ENCODE measurements around the gene ATRN. TPM values are rescaled to one million over a fixed set of nuclear protein-coding genes. Genes with fewer than 3 reads are reported as not detected.
A peak's percentile ranks its signal among the peaks of the same experiment; 100 is the strongest.

ATRN gene
- total and polyA plus RNA-seq, 8 donors = 2.9 to 63.9 (median 24.2) TPM

DNA sequence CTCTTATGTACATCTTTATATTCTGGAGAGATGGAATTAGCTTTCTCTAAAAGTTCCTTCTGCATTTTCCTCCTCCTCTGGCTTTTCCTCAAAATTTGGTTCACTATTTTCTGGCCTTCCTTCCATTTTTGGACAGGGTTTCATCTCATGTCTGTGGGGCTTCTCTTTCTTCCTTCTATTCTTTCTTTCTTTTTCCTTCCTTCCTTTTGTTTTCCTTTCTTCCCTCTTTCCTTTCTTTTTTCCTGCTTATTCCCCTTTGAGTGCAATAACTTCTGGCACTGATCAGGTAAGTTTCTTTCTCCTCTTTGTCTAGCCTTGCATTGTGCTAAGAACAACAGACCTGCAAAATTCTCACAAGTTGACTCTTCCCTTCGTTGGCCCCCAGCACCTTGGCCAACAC, 5.5 kb upstream of the ATRN start:
- Histone ChIP-seq H3K9me3 (no peaks in the 10 kb centered on the region), H3K27me3 (no peaks in the 10 kb centered on the region), H3K27ac (no peak overlapping the region), H3K36me3 (no peaks in the 10 kb centered on the region), H3K4me1 (peaks cover 0 to 23% (median 6%) of the 10 kb centered on the region in 4 donors), H3K4me3 (no peak overlapping the region)
- intact Hi-C loops (cut with DNase I; ENCODE audit: low total_unique reads) = no loop called here
- TF ChIP-seq EP300 (IDR thresholded peaks at IDR 0.05) (no peak), POLR2A (IDR thresholded peaks at IDR 0.05) (no peak), POLR2AphosphoS5 (IDR thresholded peaks at IDR 0.05) (no peak)
- TF ChIP-seq, protein P1, sequence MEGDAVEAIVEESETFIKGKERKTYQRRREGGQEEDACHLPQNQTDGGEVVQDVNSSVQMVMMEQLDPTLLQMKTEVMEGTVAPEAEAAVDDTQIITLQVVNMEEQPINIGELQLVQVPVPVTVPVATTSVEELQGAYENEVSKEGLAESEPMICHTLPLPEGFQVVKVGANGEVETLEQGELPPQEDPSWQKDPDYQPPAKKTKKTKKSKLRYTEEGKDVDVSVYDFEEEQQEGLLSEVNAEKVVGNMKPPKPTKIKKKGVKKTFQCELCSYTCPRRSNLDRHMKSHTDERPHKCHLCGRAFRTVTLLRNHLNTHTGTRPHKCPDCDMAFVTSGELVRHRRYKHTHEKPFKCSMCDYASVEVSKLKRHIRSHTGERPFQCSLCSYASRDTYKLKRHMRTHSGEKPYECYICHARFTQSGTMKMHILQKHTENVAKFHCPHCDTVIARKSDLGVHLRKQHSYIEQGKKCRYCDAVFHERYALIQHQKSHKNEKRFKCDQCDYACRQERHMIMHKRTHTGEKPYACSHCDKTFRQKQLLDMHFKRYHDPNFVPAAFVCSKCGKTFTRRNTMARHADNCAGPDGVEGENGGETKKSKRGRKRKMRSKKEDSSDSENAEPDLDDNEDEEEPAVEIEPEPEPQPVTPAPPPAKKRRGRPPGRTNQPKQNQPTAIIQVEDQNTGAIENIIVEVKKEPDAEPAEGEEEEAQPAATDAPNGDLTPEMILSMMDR (IDR thresholded peaks at IDR 0.05) = no peak
- WGBS, 5 donors = 19 to 33% (median 26%) methylated on average over 1 of the region's 1 CpG
- DNase-seq = no peak

DNA sequence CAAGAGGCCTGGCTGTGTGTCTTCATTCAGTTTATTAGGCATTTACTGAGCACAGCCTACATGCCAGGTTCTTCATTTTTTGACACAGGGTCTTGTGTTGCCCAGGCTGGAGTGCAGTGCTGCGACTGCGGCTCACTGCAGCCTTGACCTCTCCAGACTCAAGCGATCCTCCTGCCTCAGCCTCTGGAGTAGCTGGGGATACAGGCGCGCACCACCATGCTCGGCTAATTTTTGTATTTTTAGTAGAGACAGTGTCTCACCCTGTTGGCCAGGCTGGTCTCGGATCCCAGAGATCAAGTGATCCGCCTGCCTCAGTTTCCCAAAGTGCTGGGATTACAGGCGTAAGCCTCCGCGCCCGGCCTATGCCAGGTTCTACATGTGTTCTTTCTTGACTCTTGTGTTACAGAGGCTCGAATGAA, 601 bp upstream of the ATRN start:
- WGBS, 5 donors = 40 to 50% (median 46%) methylated on average over 12 to 13 of the region's 13 CpGs
- TF ChIP-seq POLR2AphosphoS5 (IDR thresholded peaks at IDR 0.05) (no peak), POLR2A (IDR thresholded peaks at IDR 0.05) (no peak), EP300 (IDR thresholded peaks at IDR 0.05) (no peak)
- TF ChIP-seq, protein P1 (IDR thresholded peaks at IDR 0.05) = no peak
- Histone ChIP-seq H3K4me3 (peak overlapping the region; percentile 82 to 97 (median 92)), H3K4me1 (peaks cover 19 to 43% (median 34%) of the 10 kb centered on the region in 4 donors), H3K27me3 (no peaks in the 10 kb centered on the region), H3K9me3 (no peaks in the 10 kb centered on the region), H3K36me3 (no peaks in the 10 kb centered on the region), H3K27ac (peak overlapping the region; percentile 84 to 90 (median 88))
- DNase-seq = no peak
- intact Hi-C loops (cut with DNase I; ENCODE audit: low total_unique reads) = no loop called here

DNA sequence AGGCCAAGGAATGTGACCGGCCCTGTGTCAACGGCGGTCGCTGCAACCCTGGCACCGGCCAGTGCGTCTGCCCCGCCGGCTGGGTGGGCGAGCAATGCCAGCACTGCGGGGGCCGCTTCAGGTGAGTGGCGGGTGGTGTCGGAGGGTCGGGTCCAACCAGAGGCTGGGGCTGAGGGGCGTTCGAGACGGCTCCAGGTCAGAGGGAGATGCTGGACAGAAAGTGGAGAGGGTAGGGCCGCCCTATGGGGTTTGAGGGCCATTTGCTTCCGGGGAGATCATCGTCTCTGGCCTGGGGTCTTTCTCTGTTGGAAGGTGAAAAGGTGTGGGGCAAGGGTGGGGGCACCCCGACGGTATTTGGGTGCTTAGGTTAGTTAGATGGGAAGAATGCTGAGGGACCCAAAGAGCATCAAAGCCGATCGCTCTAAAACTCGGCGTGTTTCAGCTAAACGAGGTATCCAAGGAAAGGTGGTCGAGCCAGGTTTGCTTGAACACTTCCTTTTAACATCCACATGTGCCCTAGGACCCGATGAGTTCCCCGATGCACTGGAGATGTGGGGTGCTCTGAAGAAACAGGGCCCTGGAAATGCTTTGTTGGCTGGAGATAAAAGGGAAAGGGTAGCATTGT, 691 bp downstream of the ATRN start:
- WGBS, 5 donors = 0 to 1% (median 1%) methylated on average over 21 to 30 of the region's 30 CpGs
- peaks cover 19 to 46% (median 34%) of the 10 kb centered on the region in 4 donors for H3K4me1 ChIP-seq
- no peaks in the 10 kb centered on the region for H3K27me3 ChIP-seq
- H3K36me3 ChIP-seq = no peaks in the 10 kb centered on the region
- peak overlapping the region; percentile 84 to 90 (median 88) for H3K27ac ChIP-seq
- intact Hi-C loops (cut with DNase I; ENCODE audit: low total_unique reads) = no loop called here
- H3K9me3 ChIP-seq = no peaks in the 10 kb centered on the region
- DNase-seq = peak in 1 of 2 donors; percentile 18
- no peak for TF ChIP-seq EP300 (IDR thresholded peaks at IDR 0.05)
- no peak for TF ChIP-seq POLR2AphosphoS5 (IDR thresholded peaks at IDR 0.05)
- no peak for TF ChIP-seq POLR2A (IDR thresholded peaks at IDR 0.05)
- TF ChIP-seq, protein P1 (IDR thresholded peaks at IDR 0.05) = no peak
- peak overlapping the region; percentile 82 to 97 (median 92) for H3K4me3 ChIP-seq

DNA sequence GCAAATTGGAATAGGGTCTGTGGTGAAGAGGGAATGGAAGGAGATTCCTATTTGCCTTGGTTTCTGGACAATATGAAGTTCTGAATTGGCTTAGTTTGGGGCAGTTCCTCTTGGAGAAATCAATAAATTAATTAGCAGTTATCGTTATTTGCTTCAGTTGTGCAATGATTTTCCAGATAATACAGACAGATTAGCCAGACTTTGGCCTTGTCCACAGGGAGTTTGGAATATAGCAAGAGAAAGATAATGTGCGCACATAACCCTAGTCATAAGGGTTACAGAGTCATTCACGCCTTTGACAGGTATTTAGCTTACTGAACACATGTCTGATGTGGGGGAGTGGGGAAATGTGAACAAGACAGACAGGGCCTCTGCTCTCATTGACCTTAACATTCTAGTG, 1.3 kb downstream of the ATRN start:
- peak in 1 of 2 donors; percentile 23 for DNase-seq
- Histone ChIP-seq H3K36me3 (no peaks in the 10 kb centered on the region), H3K4me3 (peak overlapping the region; percentile 82 to 97 (median 92)), H3K27me3 (no peaks in the 10 kb centered on the region), H3K4me1 (peaks cover 19 to 46% (median 34%) of the 10 kb centered on the region in 4 donors), H3K9me3 (no peaks in the 10 kb centered on the region), H3K27ac (peak overlapping the region; percentile 26 to 88 (median 87))
- intact Hi-C loops (cut with DNase I; ENCODE audit: low total_unique reads) = no loop called here
- TF ChIP-seq EP300 (IDR thresholded peaks at IDR 0.05) = no peak
- TF ChIP-seq, protein P1 (IDR thresholded peaks at IDR 0.05) = no peak
- TF ChIP-seq POLR2AphosphoS5 (IDR thresholded peaks at IDR 0.05) = no peak
- 21 to 52% (median 39%) methylated on average over 3 of the region's 3 CpGs for WGBS, 5 donors

All from stomach (tissue), 9 donors.